Thymus (tissue), 14 donors: ENCODE results near the gene OR2AG1. TPM values are rescaled to one million over a fixed set of nuclear protein-coding genes. Genes with fewer than 3 reads are reported as not detected.

Source experiments
- DNase-seq, 9 donors: peaks; one replicate each; pipeline ENCODE4 v3.0.0-alpha.2; 2013; ENCODE audit warnings: low spot score in 9 of 9, low read depth in 6 of 9, missing footprints in 1 of 9
- H3K27ac ChIP-seq, 2 donors: one replicate each; pipeline ENCODE4 v1.5.1; 2013; ENCODE audit warnings: control low read depth in 1 of 2, low read depth in 1 of 2, low read length in 1 of 2, mild to moderate bottlenecking in 1 of 2, moderate library complexity in 1 of 2
- H3K27me3 ChIP-seq, 2 donors: one replicate each; pipeline ENCODE4 v1.5.1; 2013; ENCODE audit warnings: low read length in 1 of 2; ENCODE audit not compliant: control insufficient read depth in 2 of 2, insufficient read depth in 1 of 2
- H3K36me3 ChIP-seq, 2 donors: one replicate each; pipeline ENCODE4 v1.5.1; 2013; ENCODE audit warnings: low read length in 1 of 2, mild to moderate bottlenecking in 1 of 2, moderate library complexity in 1 of 2; ENCODE audit not compliant: control insufficient read depth in 2 of 2, insufficient read depth in 2 of 2
- H3K4me1 ChIP-seq, 2 donors: one replicate each; pipeline ENCODE4 v1.5.1; 2013; ENCODE audit warnings: low read length in 2 of 2; ENCODE audit not compliant: control insufficient read depth in 2 of 2, insufficient read depth in 2 of 2
- H3K4me3 ChIP-seq, 2 donors: one replicate each; pipeline ENCODE4 v1.5.1; 2013; ENCODE audit warnings: low read length in 2 of 2, control low read depth in 1 of 2, mild to moderate bottlenecking in 1 of 2
- H3K9me3 ChIP-seq, 2 donors: one replicate each; pipeline ENCODE4 v1.5.1; 2013; ENCODE audit warnings: low read length in 1 of 2, mild to moderate bottlenecking in 1 of 2; ENCODE audit not compliant: control insufficient read depth in 2 of 2, insufficient read depth in 1 of 2
- WGBS: extraction: QIAGEN DNeasy Blood & Tissue Kit; methylation state at CpG from one replicate; pipeline ENCODE4 v1.1.7; 2013; 5-methylcytosine and 5-hydroxymethylcytosine counted together
- long read RNA-seq, 10 donors: transcript quantifications; one replicate each; lab custom pipeline, GENCODE V29; 2026
- polyA plus RNA-seq: library from polyadenylated mRNA; stranded (reverse); fragments of 200-250 nt; gene quantifications from one replicate; pipeline ENCODE4 v1.2.3, GENCODE V29; 2013
- total RNA-seq: library from RNA; stranded (reverse); fragments of 120-200 nt; gene quantifications from one replicate; pipeline ENCODE4 v1.2.4, GENCODE V29; 2013
- donor health status: healthy.

Gene OR2AG1
- total RNA-seq (not detected), polyA plus RNA-seq (0.02 TPM)
- long read RNA-seq, donor 1: 0 reads
- long read RNA-seq, donor 2: 0 reads
- long read RNA-seq, donor 3: 0 reads
- long read RNA-seq, donor 4: 0 reads
- long read RNA-seq, donor 5: 0 reads
- long read RNA-seq, donor 6: 0 reads
- long read RNA-seq, donor 7: 0 reads
- long read RNA-seq, donor 8: 0 reads
- long read RNA-seq, donor 9: 0 reads
- long read RNA-seq, donor 10: 0 reads

GRCh38 chr11:6782720-6783119, at the start of gene OR2AG1:
OR2AG1 (plus strand) TSS chr11:6783020; CDS start chr11:6785038, 2,018 bp downstream.
- Histone ChIP-seq H3K27me3 (no peaks in the 10 kb centered on the region), H3K36me3 (no peaks in the 10 kb centered on the region), H3K27ac (no peak within 1 kb of the TSS), H3K9me3 (no peaks in the 10 kb centered on the region), H3K4me1 (no peaks in the 10 kb centered on the region), H3K4me3 (no peak within 1 kb of the TSS)
- DNase-seq: no peak
- WGBS: 91% methylated on average over 2 of the region's 2 CpGs

GRCh38 chr11:6733326-6734275, 49.2 kb upstream of the OR2AG1 start:
- peaks cover 10 to 13% of the 10 kb centered on the region in 2 donors for H3K4me1 ChIP-seq
- H3K27me3 ChIP-seq: no peaks in the 10 kb centered on the region
- DNase-seq: peak in 5 of 9 donors; percentile 33 to 74 (median 38)
- H3K4me3 ChIP-seq: no peak overlapping the region
- no peaks in the 10 kb centered on the region for H3K36me3 ChIP-seq
- 12% methylated on average over 3 of the region's 3 CpGs for WGBS
- no peaks in the 10 kb centered on the region for H3K9me3 ChIP-seq
- H3K27ac ChIP-seq: peak overlapping the region in 1 of 2 donors; percentile 52

GRCh38 chr11:6734616-6735015, 48.2 kb upstream of the OR2AG1 start:
- no peak overlapping the region for H3K4me3 ChIP-seq
- H3K9me3 ChIP-seq: no peaks in the 10 kb centered on the region
- H3K27ac ChIP-seq: no peak overlapping the region
- no peaks in the 10 kb centered on the region for H3K27me3 ChIP-seq
- no peak for DNase-seq
- H3K4me1 ChIP-seq: peaks cover 10 to 13% of the 10 kb centered on the region in 2 donors
- WGBS: 93% methylated on average over 3 of the region's 3 CpGs
- H3K36me3 ChIP-seq: no peaks in the 10 kb centered on the region

- H3K4me1 ChIP-seq: peaks cover 10 to 13% of the 10 kb centered on the region in 2 donors
- H3K27me3 ChIP-seq: no peaks in the 10 kb centered on the region
- no peaks in the 10 kb centered on the region for H3K36me3 ChIP-seq
- no peak overlapping the region for H3K4me3 ChIP-seq
- WGBS: 41% methylated on average over 3 of the region's 3 CpGs
- no peak overlapping the region for H3K27ac ChIP-seq
- DNase-seq: no peak
- H3K9me3 ChIP-seq: no peaks in the 10 kb centered on the region
Observed at GRCh38 chr11:6735306-6735705, 47.5 kb upstream of the OR2AG1 start.

- WGBS: 69% methylated on average over 3 of the region's 3 CpGs
- H3K27ac ChIP-seq: no peak overlapping the region
- H3K4me1 ChIP-seq: peaks cover 10 to 13% of the 10 kb centered on the region in 2 donors
- DNase-seq: no peak
- no peaks in the 10 kb centered on the region for H3K9me3 ChIP-seq
- no peak overlapping the region for H3K4me3 ChIP-seq
- H3K27me3 ChIP-seq: no peaks in the 10 kb centered on the region
- no peaks in the 10 kb centered on the region for H3K36me3 ChIP-seq
Observed at GRCh38 chr11:6736495-6737121, 46.2 kb upstream of the OR2AG1 start.

GRCh38 chr11:6737872-6738466, 44.9 kb upstream of the OR2AG1 start:
- H3K4me1 ChIP-seq: peaks cover 10 to 13% of the 10 kb centered on the region in 2 donors
- H3K27me3 ChIP-seq: no peaks in the 10 kb centered on the region
- H3K9me3 ChIP-seq: no peaks in the 10 kb centered on the region
- H3K27ac ChIP-seq: no peak overlapping the region
- H3K4me3 ChIP-seq: no peak overlapping the region
- peak in 7 of 9 donors; percentile 61 to 87 (median 68) for DNase-seq
- WGBS: 14% methylated on average over 2 of the region's 2 CpGs
- H3K36me3 ChIP-seq: no peaks in the 10 kb centered on the region

GRCh38 chr11:6738590-6738989, 44.2 kb upstream of the OR2AG1 start:
- no peaks in the 10 kb centered on the region for H3K27me3 ChIP-seq
- H3K9me3 ChIP-seq: no peaks in the 10 kb centered on the region
- no peak overlapping the region for H3K27ac ChIP-seq
- H3K4me1 ChIP-seq: peaks cover 13% of the 10 kb centered on the region in 2 donors
- WGBS: 100% methylated on average over 1 of the region's 1 CpG
- no peak for DNase-seq
- H3K4me3 ChIP-seq: no peak overlapping the region
- no peaks in the 10 kb centered on the region for H3K36me3 ChIP-seq

- DNase-seq: no peak
- WGBS: 90% methylated on average over 7 of the region's 7 CpGs
- H3K27ac ChIP-seq: no peak overlapping the region
Observed at GRCh38 chr11:6742260-6742659, 40.6 kb upstream of the OR2AG1 start.

More at GRCh38 chr11:6742260-6742659, 40.6 kb upstream of the OR2AG1 start:
- Histone ChIP-seq H3K36me3 (no peaks in the 10 kb centered on the region), H3K4me1 (peaks cover 2 to 11% of the 10 kb centered on the region in 2 donors), H3K27me3 (no peaks in the 10 kb centered on the region), H3K4me3 (no peak overlapping the region), H3K9me3 (no peaks in the 10 kb centered on the region)
